B cell (primary cell): Measurements from ENCODE around the gene SFT2D2. TPM values are rescaled to one million over a fixed set of nuclear protein-coding genes. Genes with fewer than 3 reads are reported as not detected.

ENCODE experiments used
- ATAC-seq: fragments of 200-7000 bp; cut with Tn5 transposase; one replicate; pipeline ENCODE4 v1.10.0; 2021; ENCODE audit warnings: low read depth, mild to moderate bottlenecking, moderate number of reproducible peaks, moderate library complexity
- CTCF ChIA-PET: fragments of 350-600 bp; sonication (Branson Sonifier 250); formaldehyde crosslinking; loops from one replicate; lab custom pipeline; 2021; ENCODE audit warnings: antibody characterized with exemption, inconsistent platforms; lab: Charles Lee
- POLR2A ChIA-PET: fragments of 350-600 bp; sonication (Branson Sonifier 250); formaldehyde crosslinking; loops from one replicate; lab custom pipeline; 2021; ENCODE audit warnings: antibody characterized with exemption; lab: Charles Lee
- DNase-seq: peaks from one replicate; pipeline ENCODE4 v3.0.0; 2013
- H2AFZ ChIP-seq: 2 replicates; pipeline ENCODE4 v1.6.1; 2012; ENCODE audit warnings: mild to moderate bottlenecking, low read depth, low read length; ENCODE audit not compliant: insufficient read depth, poor library complexity, severe bottlenecking
- H3K27ac ChIP-seq, 2 donors: 1 replicate in 1 of 2; 2 replicates in 1 of 2; pipeline ENCODE4 v1.5.1; 2012 to 2013; ENCODE audit warnings: low read length in 2 of 2, mild to moderate bottlenecking in 2 of 2, moderate library complexity in 1 of 2
- H3K27me3 ChIP-seq, 4 experiments: fragments of 200-600 bp in 1 of 4; sonication (generic) in 1 of 4; replicated peaks in 1 of 4; 1 replicate in 2 of 4; 2 replicates in 2 of 4; pipeline versions ENCODE4 v1.6.1 to v1.7.0; 2013 to 2016; ENCODE audit warnings: low read length in 3 of 4, mild to moderate bottlenecking in 2 of 4, mixed read lengths in 1 of 4, moderate library complexity in 1 of 4; ENCODE audit not compliant: insufficient read depth in 4 of 4, control insufficient read depth in 3 of 4; ENCODE audit errors: control extremely low read depth in 1 of 4
- H3K36me3 ChIP-seq, 2 experiments: replicated peaks in 1 of 2; 1 replicate in 1 of 2; 2 replicates in 1 of 2; pipeline versions ENCODE4 v1.6.1 to v1.7.1; 2013; ENCODE audit warnings: low read length in 1 of 2; ENCODE audit not compliant: insufficient read depth in 2 of 2, control insufficient read depth in 1 of 2; ENCODE audit errors: control extremely low read depth in 1 of 2, extremely low read depth in 1 of 2
- H3K4me1 ChIP-seq, 2 donors: fragments of 200-600 bp in 1 of 2; sonication (generic) in 1 of 2; 1 replicate in 1 of 2; 2 replicates in 1 of 2; pipeline versions ENCODE4 v1.5.1 to v1.6.1; 2013 to 2017; ENCODE audit warnings: low read length in 2 of 2; ENCODE audit not compliant: control insufficient read depth in 2 of 2, insufficient read depth in 2 of 2
- H3K4me2 ChIP-seq: replicated peaks from 2 replicates; pipeline ENCODE3; 2012; ENCODE audit warnings: mild to moderate bottlenecking, low read depth, low read length; ENCODE audit not compliant: poor library complexity, severe bottlenecking
- H3K4me3 ChIP-seq, 5 experiments: fragments of 200-600 bp in 1 of 5; sonication (generic) in 1 of 5; 1 replicate in 3 of 5; 2 replicates in 2 of 5; pipeline versions ENCODE4 v1.5.1 to v1.7.0; 2011 to 2016; ENCODE audit warnings: low read length in 4 of 5, mild to moderate bottlenecking in 4 of 5, low read depth in 2 of 5, control low read depth in 1 of 5, moderate library complexity in 1 of 5; ENCODE audit not compliant: insufficient read depth in 1 of 5; ENCODE audit errors: control extremely low read depth in 1 of 5, extremely low read depth in 1 of 5
- H3K79me2 ChIP-seq: fragments of 200-600 bp; sonication (generic); one replicate; pipeline ENCODE4 v1.6.0; 2016; ENCODE audit warnings: low read length; ENCODE audit not compliant: control insufficient read depth, insufficient read depth
- H3K9ac ChIP-seq: fragments of 200-600 bp; sonication (generic); 2 replicates; pipeline ENCODE4 v1.6.1; 2017; ENCODE audit warnings: mild to moderate bottlenecking, low read length, moderate library complexity
- H3K9me3 ChIP-seq, 3 donors: one replicate each; pipeline versions ENCODE4 v1.6.1 to v1.7.1; 2013; ENCODE audit warnings: low read length in 2 of 3; ENCODE audit not compliant: control insufficient read depth in 2 of 3, insufficient read depth in 1 of 3; ENCODE audit errors: control extremely low read depth in 1 of 3
- H4K20me1 ChIP-seq: 2 replicates; pipeline ENCODE4 v1.6.0; 2012; ENCODE audit warnings: mild to moderate bottlenecking, low read length; ENCODE audit not compliant: insufficient read depth, control insufficient read depth, poor library complexity, severe bottlenecking
- H3K27ac Mint-ChIP-seq: one replicate; pipeline ENCODE4 v1.8.0; 2021; ENCODE audit warnings: mixed read lengths
- H3K27me3 Mint-ChIP-seq: one replicate; pipeline ENCODE4 v1.8.0; 2021; ENCODE audit warnings: mixed read lengths
- H3K4me1 Mint-ChIP-seq: one replicate; pipeline ENCODE4 v1.8.0; 2021; ENCODE audit warnings: mixed read lengths
- H3K4me3 Mint-ChIP-seq: one replicate; pipeline ENCODE4 v1.8.0; 2021; ENCODE audit warnings: mixed read lengths
- H3K9me3 Mint-ChIP-seq: one replicate; pipeline ENCODE4 v1.8.0; 2022; ENCODE audit warnings: mixed read lengths; ENCODE audit not compliant: insufficient read depth
- EZH2 ChIP-seq: IDR thresholded peaks from 2 replicates; pipeline ENCODE4 v1.6.1; 2012; ENCODE audit warnings: borderline replicate concordance, low read depth, mild to moderate bottlenecking, moderate library complexity, low read length; ENCODE audit not compliant: insufficient read depth, poor library complexity, severe bottlenecking
- WGBS: methylation state at CpG from one replicate; pipeline ENCODE4 v1.1.5; 2013; ENCODE audit warnings: missing lambda C conversion rate; ENCODE audit not compliant: insufficient coverage; 5-methylcytosine and 5-hydroxymethylcytosine counted together
- intact Hi-C: fragments of 100-400 bp; cut with micrococcal nuclease; formaldehyde crosslinking; loops from one replicate; pipeline ENCODE4 v1.10.0; 2022
- polyA plus RNA-seq: library from polyadenylated mRNA; depleted of rRNA; stranded (reverse); fragments of >200 nt; gene quantifications from 2 replicates; pipeline ENCODE4 v1.2.3, GENCODE V29; 2012
- total RNA-seq, 2 donors: library from RNA; stranded (reverse); fragments of 120-200 nt in 1 of 2; gene quantifications; 1 replicate in 1 of 2; 2 replicates in 1 of 2; pipeline versions ENCODE4 v1.2.3 to v1.2.4, GENCODE V29; 2013 to 2022
- TF ChIP-seq, protein P1 (sequence below): fragments of 200-600 bp; IDR thresholded peaks from one replicate; pipeline ENCODE4 v1.8.0; 2022; ENCODE audit warnings: antibody characterized with exemption, mild to moderate bottlenecking

The SFT2D2 gene
- total and polyA plus RNA-seq, 2 donors (not counting 1 experiment from before 2014, with no cell fraction given): 13.0 to 68.3 TPM

DNA sequence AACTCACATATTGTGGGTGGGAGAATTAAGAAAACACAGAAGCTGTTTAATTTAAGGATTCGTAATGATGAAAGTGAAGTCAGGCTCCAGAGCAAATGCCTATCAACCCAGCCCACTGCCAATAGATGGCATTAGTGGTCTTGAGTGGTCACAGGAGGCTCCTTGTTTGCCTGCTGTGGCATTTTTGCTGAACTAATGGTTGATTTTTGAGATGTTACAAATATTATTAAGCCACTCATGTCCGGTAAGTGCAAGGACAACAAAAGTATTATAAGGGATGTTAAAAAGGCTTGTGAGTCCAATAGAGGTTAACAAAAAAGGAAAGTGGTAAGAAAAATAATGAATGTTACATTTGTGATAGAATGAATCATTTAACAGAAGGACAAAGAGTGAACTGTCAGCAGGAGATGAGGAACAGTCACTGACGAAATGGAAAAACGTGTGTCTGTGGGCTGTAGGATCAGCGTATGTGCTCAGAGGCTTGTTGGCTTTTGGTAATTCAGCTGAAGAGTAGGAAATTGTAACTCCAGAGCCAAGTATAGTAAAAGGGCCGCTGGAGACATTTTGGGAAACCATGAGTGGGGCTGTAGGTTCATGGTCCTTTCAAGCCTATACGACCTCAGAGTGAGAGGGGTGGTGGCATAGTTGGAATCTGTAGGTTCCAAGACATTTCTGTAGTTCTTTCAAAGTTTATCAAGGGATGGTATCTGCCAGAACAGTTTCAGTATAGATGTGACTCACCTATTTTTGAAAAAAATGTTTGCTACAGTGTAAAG, 11.2 kb downstream of the SFT2D2 start:
- ATAC-seq: no peak
- no peak overlapping the region for H3K27ac ChIP-seq
- Mint-ChIP-seq H3K9me3 (no peaks in the 10 kb centered on the region), H3K4me3 (no peak overlapping the region), H3K27ac (no peak overlapping the region), H3K27me3 (no peaks in the 10 kb centered on the region), H3K4me1 (peaks cover 23% of the 10 kb centered on the region)
- peaks cover 5 to 94% of the 10 kb centered on the region in 2 experiments for H3K36me3 ChIP-seq
- DNase-seq: no peak
- no peak for TF ChIP-seq EZH2
- TF ChIP-seq, protein P1, sequence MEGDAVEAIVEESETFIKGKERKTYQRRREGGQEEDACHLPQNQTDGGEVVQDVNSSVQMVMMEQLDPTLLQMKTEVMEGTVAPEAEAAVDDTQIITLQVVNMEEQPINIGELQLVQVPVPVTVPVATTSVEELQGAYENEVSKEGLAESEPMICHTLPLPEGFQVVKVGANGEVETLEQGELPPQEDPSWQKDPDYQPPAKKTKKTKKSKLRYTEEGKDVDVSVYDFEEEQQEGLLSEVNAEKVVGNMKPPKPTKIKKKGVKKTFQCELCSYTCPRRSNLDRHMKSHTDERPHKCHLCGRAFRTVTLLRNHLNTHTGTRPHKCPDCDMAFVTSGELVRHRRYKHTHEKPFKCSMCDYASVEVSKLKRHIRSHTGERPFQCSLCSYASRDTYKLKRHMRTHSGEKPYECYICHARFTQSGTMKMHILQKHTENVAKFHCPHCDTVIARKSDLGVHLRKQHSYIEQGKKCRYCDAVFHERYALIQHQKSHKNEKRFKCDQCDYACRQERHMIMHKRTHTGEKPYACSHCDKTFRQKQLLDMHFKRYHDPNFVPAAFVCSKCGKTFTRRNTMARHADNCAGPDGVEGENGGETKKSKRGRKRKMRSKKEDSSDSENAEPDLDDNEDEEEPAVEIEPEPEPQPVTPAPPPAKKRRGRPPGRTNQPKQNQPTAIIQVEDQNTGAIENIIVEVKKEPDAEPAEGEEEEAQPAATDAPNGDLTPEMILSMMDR: no peak
- H3K9ac ChIP-seq: no peak overlapping the region
- no peak overlapping the region for H2AFZ ChIP-seq
- peaks cover 0 to 5% of the 10 kb centered on the region in 2 donors for H3K4me1 ChIP-seq
- ChIA-PET CTCF (no interaction called here), POLR2A (no interaction called here)
- H3K4me3 ChIP-seq: no peak overlapping the region
- H3K9me3 ChIP-seq: no peaks in the 10 kb centered on the region
- H3K79me2 ChIP-seq: peaks cover 76% of the 10 kb centered on the region
- WGBS: 93% methylated on average over 6 of the region's 7 CpGs
- H3K4me2 ChIP-seq: no peak overlapping the region
- intact Hi-C loops: no loop called here
- H3K27me3 ChIP-seq: no peaks in the 10 kb centered on the region
- peaks cover 68% of the 10 kb centered on the region for H4K20me1 ChIP-seq

DNA sequence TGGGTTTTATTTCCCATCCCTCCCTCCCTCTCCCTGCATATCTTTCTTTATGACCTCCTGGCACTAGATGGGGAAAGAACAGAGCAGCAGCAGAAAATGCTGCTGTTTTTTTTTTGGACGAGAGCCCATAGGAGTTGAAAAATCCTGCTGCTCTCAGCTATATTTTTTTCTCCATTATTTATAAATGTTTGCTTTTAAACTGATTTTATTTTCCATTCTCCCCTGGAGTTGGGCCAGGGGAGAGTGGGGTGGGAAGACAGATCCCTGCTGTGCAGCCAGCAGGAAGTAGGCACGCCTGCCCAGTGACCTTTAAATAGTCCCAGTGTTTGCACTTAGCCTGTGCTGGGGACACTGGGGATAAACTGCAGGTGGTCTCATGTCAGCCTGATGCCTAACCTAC, 17.4 kb downstream of the SFT2D2 start:
- no peaks in the 10 kb centered on the region for H3K27me3 Mint-ChIP-seq
- DNase-seq: no peak
- ChIA-PET CTCF (no interaction called here), POLR2A (no interaction called here)
- no peaks in the 10 kb centered on the region for H3K9me3 ChIP-seq
- H3K4me1 Mint-ChIP-seq: peaks cover 14% of the 10 kb centered on the region
- H3K36me3 ChIP-seq: peaks cover 17 to 89% of the 10 kb centered on the region in 2 experiments
- no peaks in the 10 kb centered on the region for H3K27me3 ChIP-seq
- no peak overlapping the region for H3K27ac ChIP-seq
- H3K27ac Mint-ChIP-seq: no peak overlapping the region
- no peaks in the 10 kb centered on the region for H3K4me1 ChIP-seq
- ATAC-seq: no peak
- TF ChIP-seq, protein P1: no peak
- no peak for TF ChIP-seq EZH2
- no peak overlapping the region for H3K4me2 ChIP-seq
- H3K4me3 Mint-ChIP-seq: no peak overlapping the region
- no peaks in the 10 kb centered on the region for H3K9me3 Mint-ChIP-seq
- H2AFZ ChIP-seq: no peak overlapping the region
- intact Hi-C loops: no loop called here
- H3K4me3 ChIP-seq: no peak overlapping the region
- 89% methylated on average over 1 of the region's 2 CpGs for WGBS
- peaks cover 27% of the 10 kb centered on the region for H4K20me1 ChIP-seq
- H3K79me2 ChIP-seq: peaks cover 58% of the 10 kb centered on the region
- no peak overlapping the region for H3K9ac ChIP-seq
